KMS-11 (cell line): ENCODE results near the gene SOX5.

ENCODE experiments used
- H2AFZ ChIP-seq: fragments of 200-600 bp; sonication (generic); 2 replicates; pipeline ENCODE4 v1.6.1; 2016; ENCODE audit warnings: antibody characterized with exemption, mixed run types, low read depth
- H3K27ac ChIP-seq: fragments of 200-600 bp; sonication (generic); 2 replicates; pipeline ENCODE4 v1.6.1; 2016; ENCODE audit warnings: mild to moderate bottlenecking, mixed run types
- H3K27me3 ChIP-seq: fragments of 200-600 bp; sonication (generic); 2 replicates; pipeline ENCODE4 v1.6.1; 2017; ENCODE audit warnings: mild to moderate bottlenecking, low read depth, mixed run types, moderate library complexity; ENCODE audit not compliant: insufficient read depth
- H3K36me3 ChIP-seq: fragments of 200-600 bp; sonication (generic); 2 replicates; pipeline ENCODE4 v1.6.1; 2017; ENCODE audit warnings: mild to moderate bottlenecking, mixed run types; ENCODE audit not compliant: insufficient read depth
- H3K4me1 ChIP-seq: fragments of 200-600 bp; sonication (generic); 2 replicates; pipeline ENCODE4 v1.6.1; 2016; ENCODE audit warnings: mild to moderate bottlenecking, low read depth, mixed run types; ENCODE audit not compliant: poor library complexity, severe bottlenecking
- H3K4me2 ChIP-seq: fragments of 200-600 bp; sonication (generic); 2 replicates; pipeline ENCODE4 v1.7.0; 2016; ENCODE audit warnings: mild to moderate bottlenecking, mixed run types
- H3K4me3 ChIP-seq: fragments of 200-600 bp; sonication (generic); IDR thresholded peaks from 2 replicates; pipeline ENCODE4 v1.6.1; 2017; ENCODE audit warnings: low read depth, low read length, mixed read lengths; ENCODE audit not compliant: insufficient read depth
- H3K79me2 ChIP-seq: fragments of 200-600 bp; sonication (generic); 2 replicates; pipeline ENCODE4 v1.6.1; 2016; ENCODE audit warnings: low read depth, mixed run types; ENCODE audit not compliant: insufficient read depth
- H3K9ac ChIP-seq: fragments of 200-600 bp; sonication (generic); 2 replicates; pipeline ENCODE4 v1.6.1; 2016; ENCODE audit warnings: mild to moderate bottlenecking, mixed run types
- H4K20me1 ChIP-seq: fragments of 200-600 bp; sonication (generic); 2 replicates; pipeline ENCODE4 v1.6.1; 2016; ENCODE audit warnings: mild to moderate bottlenecking, mixed run types; ENCODE audit not compliant: insufficient read depth
- CTCF ChIP-seq: fragments of 200-600 bp; sonication (generic); conservative IDR thresholded peaks from 2 replicates; pipeline ENCODE4 v1.6.1; 2017; ENCODE audit warnings: low read depth, mild to moderate bottlenecking, antibody characterized with exemption, low read length, moderate library complexity, mixed read lengths

Gene SOX5

GRCh38 chr12:23621900-23622299 is 327.6 kb downstream of the SOX5 start:
- no peak overlapping the region for H3K9ac ChIP-seq
- no peak overlapping the region for H3K4me3 ChIP-seq
- H3K4me2 ChIP-seq: no peak overlapping the region
- H3K36me3 ChIP-seq: no peaks in the 10 kb centered on the region
- H3K4me1 ChIP-seq: no peaks in the 10 kb centered on the region
- no peaks in the 10 kb centered on the region for H4K20me1 ChIP-seq
- H3K27me3 ChIP-seq: no peaks in the 10 kb centered on the region
- no peaks in the 10 kb centered on the region for H3K79me2 ChIP-seq
- no peak for TF ChIP-seq CTCF
- no peak overlapping the region for H3K27ac ChIP-seq
- H2AFZ ChIP-seq: no peak overlapping the region

GRCh38 chr12:23618718-23619117 is 330.8 kb downstream of the SOX5 start:
- H3K79me2 ChIP-seq: no peaks in the 10 kb centered on the region
- H3K9ac ChIP-seq: no peak overlapping the region
- no peaks in the 10 kb centered on the region for H3K36me3 ChIP-seq
- TF ChIP-seq CTCF: no peak
- H4K20me1 ChIP-seq: no peaks in the 10 kb centered on the region
- no peak overlapping the region for H3K4me2 ChIP-seq
- H3K27me3 ChIP-seq: no peaks in the 10 kb centered on the region
- H3K27ac ChIP-seq: no peak overlapping the region
- no peak overlapping the region for H2AFZ ChIP-seq
- no peak overlapping the region for H3K4me3 ChIP-seq
- no peaks in the 10 kb centered on the region for H3K4me1 ChIP-seq

GRCh38 chr12:23617749-23618148 is 331.7 kb downstream of the SOX5 start:
- no peak overlapping the region for H3K4me3 ChIP-seq
- H3K27me3 ChIP-seq: no peaks in the 10 kb centered on the region
- H3K4me1 ChIP-seq: no peaks in the 10 kb centered on the region
- no peak overlapping the region for H2AFZ ChIP-seq
- no peak overlapping the region for H3K9ac ChIP-seq
- H3K27ac ChIP-seq: no peak overlapping the region
- no peak for TF ChIP-seq CTCF
- H4K20me1 ChIP-seq: no peaks in the 10 kb centered on the region
- no peaks in the 10 kb centered on the region for H3K79me2 ChIP-seq
- H3K36me3 ChIP-seq: no peaks in the 10 kb centered on the region
- H3K4me2 ChIP-seq: no peak overlapping the region

- no peaks in the 10 kb centered on the region for H3K4me1 ChIP-seq
- H3K4me2 ChIP-seq: no peak overlapping the region
- H3K27ac ChIP-seq: no peak overlapping the region
- no peak overlapping the region for H3K4me3 ChIP-seq
- no peaks in the 10 kb centered on the region for H3K36me3 ChIP-seq
- no peak overlapping the region for H2AFZ ChIP-seq
- TF ChIP-seq CTCF: no peak
- no peak overlapping the region for H3K9ac ChIP-seq
- H3K27me3 ChIP-seq: no peaks in the 10 kb centered on the region
- H4K20me1 ChIP-seq: no peaks in the 10 kb centered on the region
- no peaks in the 10 kb centered on the region for H3K79me2 ChIP-seq
Observed at GRCh38 chr12:23614280-23614679, 335.2 kb downstream of the SOX5 start.

- no peak for TF ChIP-seq CTCF
- Histone ChIP-seq H2AFZ (no peak overlapping the region), H4K20me1 (no peaks in the 10 kb centered on the region), H3K27me3 (no peaks in the 10 kb centered on the region), H3K4me1 (no peaks in the 10 kb centered on the region), H3K27ac (no peak overlapping the region), H3K4me3 (no peak overlapping the region), H3K36me3 (no peaks in the 10 kb centered on the region), H3K79me2 (no peaks in the 10 kb centered on the region), H3K9ac (no peak overlapping the region), H3K4me2 (no peak overlapping the region)
Observed at GRCh38 chr12:23611320-23611719, 338.1 kb downstream of the SOX5 start.
